H9 (cell line): Measurements from ENCODE around the gene PREX1. TPM values are rescaled to one million over a fixed set of nuclear protein-coding genes. Genes with fewer than 3 reads are reported as not detected.

Experiments used
- DNase-seq: peaks from one replicate; pipeline ENCODE4 v3.0.0-alpha.2; 2017
- H2AFZ ChIP-seq: one replicate; pipeline ENCODE4 v1.6.1; 2013; ENCODE audit warnings: mild to moderate bottlenecking, low read length, control low read depth, moderate library complexity
- H2AK5ac ChIP-seq: 2 replicates; pipeline ENCODE4 v1.6.1; 2013; ENCODE audit warnings: low read length, control low read depth, mixed read lengths; ENCODE audit not compliant: insufficient read length
- H2BK120ac ChIP-seq: one replicate; pipeline ENCODE4 v1.6.1; 2013; ENCODE audit warnings: low read depth, mild to moderate bottlenecking, low read length, control low read depth, inconsistent platforms; ENCODE audit not compliant: poor library complexity, severe bottlenecking
- H2BK12ac ChIP-seq: 2 replicates; pipeline ENCODE4 v1.6.1; 2013; ENCODE audit warnings: low read length, control low read depth, mixed read lengths, low read depth; ENCODE audit not compliant: insufficient read length
- H2BK15ac ChIP-seq: 2 replicates; pipeline ENCODE4 v1.6.1; 2013; ENCODE audit warnings: low read depth, low read length, control low read depth
- H2BK20ac ChIP-seq: one replicate; pipeline ENCODE4 v1.6.1; 2013; ENCODE audit warnings: low read depth, mild to moderate bottlenecking, low read length, control low read depth, inconsistent platforms; ENCODE audit not compliant: poor library complexity, severe bottlenecking
- H2BK5ac ChIP-seq: 2 replicates; pipeline ENCODE4 v1.6.1; 2013; ENCODE audit warnings: low read length, control low read depth, mixed read lengths; ENCODE audit not compliant: insufficient read length
- H3K14ac ChIP-seq: 2 replicates; pipeline ENCODE4 v1.6.1; 2013; ENCODE audit warnings: low read length, control low read depth; ENCODE audit not compliant: insufficient read depth
- H3K18ac ChIP-seq: 2 replicates; pipeline ENCODE4 v1.6.1; 2013; ENCODE audit warnings: low read depth, mild to moderate bottlenecking, mixed read lengths, low read length, control low read depth; ENCODE audit not compliant: insufficient read length
- H3K23ac ChIP-seq: 2 replicates; pipeline ENCODE4 v1.6.1; 2013; ENCODE audit warnings: low read length, control low read depth, mixed read lengths, low read depth; ENCODE audit not compliant: insufficient read length
- H3K23me2 ChIP-seq: 2 replicates; pipeline ENCODE4 v1.6.1; 2013; ENCODE audit warnings: low read depth, mild to moderate bottlenecking, mixed read lengths, low read length, control low read depth; ENCODE audit not compliant: insufficient read length, poor library complexity, severe bottlenecking
- H3K27ac ChIP-seq: 2 replicates; pipeline ENCODE4 v1.5.1; 2013; ENCODE audit warnings: low read length, control low read depth, mixed read lengths, low read depth; ENCODE audit not compliant: insufficient read length
- H3K27me3 ChIP-seq: 2 replicates; pipeline ENCODE4 v1.6.1; 2013; ENCODE audit warnings: low read length, control low read depth, inconsistent platforms; ENCODE audit not compliant: insufficient read depth
- H3K4ac ChIP-seq: 2 replicates; pipeline ENCODE4 v1.6.1; 2013; ENCODE audit warnings: low read depth, mild to moderate bottlenecking, control low read depth, inconsistent platforms, low read length, moderate library complexity
- H3K4me1 ChIP-seq: 2 replicates; pipeline ENCODE4 v1.6.1; 2013; ENCODE audit warnings: low read length, control low read depth, inconsistent platforms; ENCODE audit not compliant: insufficient read depth
- H3K4me2 ChIP-seq: 2 replicates; pipeline ENCODE4 v1.6.1; 2013; ENCODE audit warnings: low read length, control low read depth, mixed read lengths; ENCODE audit not compliant: insufficient read length, insufficient read depth
- H3K56ac ChIP-seq: 2 replicates; pipeline ENCODE4 v1.6.1; 2013; ENCODE audit warnings: low read depth, mild to moderate bottlenecking, mixed read lengths, low read length, control low read depth; ENCODE audit not compliant: insufficient read length
- H3K79me1 ChIP-seq: 2 replicates; pipeline ENCODE4 v1.6.1; 2013; ENCODE audit warnings: low read depth, mild to moderate bottlenecking, moderate library complexity, low read length, control low read depth, inconsistent platforms; ENCODE audit not compliant: insufficient read depth, poor library complexity, severe bottlenecking
- H3K79me2 ChIP-seq: 2 replicates; pipeline ENCODE4 v1.6.1; 2013; ENCODE audit warnings: low read length, control low read depth, inconsistent platforms; ENCODE audit not compliant: insufficient read depth
- H3K9ac ChIP-seq: 2 replicates; pipeline ENCODE4 v1.6.1; 2013; ENCODE audit warnings: low read length, control low read depth, mixed read lengths; ENCODE audit not compliant: insufficient read length; ENCODE audit errors: extremely low read depth
- H3K9me3 ChIP-seq: one replicate; pipeline ENCODE4 v1.6.1; 2013; ENCODE audit warnings: low read depth, low read length, inconsistent platforms; ENCODE audit not compliant: control insufficient read depth
- H3T11ph ChIP-seq: one replicate; pipeline ENCODE4 v1.6.1; 2013; ENCODE audit warnings: mild to moderate bottlenecking, low read length, control low read depth, inconsistent platforms
- H4K20me1 ChIP-seq: one replicate; pipeline ENCODE4 v1.6.1; 2013; ENCODE audit not compliant: control insufficient read depth, insufficient read length, insufficient read depth
- H4K5ac ChIP-seq: 2 replicates; pipeline ENCODE4 v1.6.1; 2013; ENCODE audit warnings: low read depth, mild to moderate bottlenecking, mixed read lengths, low read length, control low read depth; ENCODE audit not compliant: insufficient read length
- H4K8ac ChIP-seq: replicated peaks from 2 replicates; pipeline ENCODE4 v1.6.1; 2013; ENCODE audit warnings: low read length, control low read depth, mixed read lengths, low read depth; ENCODE audit not compliant: insufficient read length
- H4K91ac ChIP-seq: 2 replicates; pipeline ENCODE4 v1.6.1; 2013; ENCODE audit warnings: low read depth, mild to moderate bottlenecking, moderate library complexity, mixed read lengths, low read length, control low read depth; ENCODE audit not compliant: insufficient read length
- H3K27ac Mint-ChIP-seq, 3 experiments: 2 replicates in 2 of 3; 3 replicates in 1 of 3; pipeline ENCODE4 v1.8.0; 2020 to 2021; ENCODE audit warnings: mixed read lengths in 3 of 3, mild to moderate bottlenecking in 1 of 3, moderate library complexity in 1 of 3
- H3K27me3 Mint-ChIP-seq: 2 replicates; pipeline ENCODE4 v1.8.0; 2021; ENCODE audit warnings: low read depth, mild to moderate bottlenecking, moderate library complexity, mixed read lengths
- H3K36me3 Mint-ChIP-seq, 3 experiments: 2 replicates in 2 of 3; 3 replicates in 1 of 3; pipeline ENCODE4 v1.8.0; 2020 to 2021; ENCODE audit warnings: low read depth in 3 of 3, mixed read lengths in 3 of 3; ENCODE audit not compliant: insufficient read depth in 1 of 3
- H3K4me1 Mint-ChIP-seq, 2 experiments: 2 replicates each; pipeline ENCODE4 v1.8.0; 2020; ENCODE audit warnings: mixed read lengths in 2 of 2
- H3K4me3 Mint-ChIP-seq, 2 experiments: 2 replicates in 1 of 2; 3 replicates in 1 of 2; pipeline ENCODE4 v1.8.0; 2020 to 2021; ENCODE audit warnings: mild to moderate bottlenecking in 2 of 2, mixed read lengths in 2 of 2, moderate library complexity in 1 of 2
- H3K9me3 Mint-ChIP-seq, 2 experiments: 2 replicates in 1 of 2; 3 replicates in 1 of 2; pipeline ENCODE4 v1.8.0; 2020; ENCODE audit warnings: mild to moderate bottlenecking in 2 of 2, mixed read lengths in 2 of 2, moderate library complexity in 1 of 2
- CTCF ChIP-seq: fragments of 200-600 bp; sonication (generic); conservative IDR thresholded peaks from 3 replicates; pipeline ENCODE4 v1.8.0; 2021; ENCODE audit warnings: antibody characterized with exemption, mild to moderate bottlenecking
- WGBS: extraction: QIAGEN DNeasy Blood & Tissue Kit; methylation state at CpG from one replicate; pipeline ENCODE4 v1.1.7; 2013; ENCODE audit warnings: missing lambda C conversion rate, low lambda C conversion rate, mixed read lengths; ENCODE audit not compliant: insufficient read length; ENCODE audit errors: extremely low coverage; 5-methylcytosine and 5-hydroxymethylcytosine counted together
- total RNA-seq: library from RNA; stranded (reverse); gene quantifications from 2 replicates; pipeline ENCODE4 v1.2.1, GENCODE V29; 2021

PREX1 gene
- total RNA-seq, 1 experiment from 2014 or later: 6.6 TPM

GRCh38 chr20:48631114-48632016, 196.4 kb downstream of the PREX1 start:
- no peak overlapping the region for H3K4ac ChIP-seq
- H3T11ph ChIP-seq: no peak overlapping the region
- no peak overlapping the region for H3K9ac ChIP-seq
- no peaks in the 10 kb centered on the region; the same call in 1 of the 2 replicates for H3K27me3 ChIP-seq
- no peaks in the 10 kb centered on the region for H3K79me1 ChIP-seq
- no CpG with 5 or more reads among the region's 16 CpGs for WGBS
- Mint-ChIP-seq H3K4me1 (peaks cover 5 to 10% of the 10 kb centered on the region in 2 experiments), H3K36me3 (no peaks in the 10 kb centered on the region; a peak in 2 of 7 replicates), H3K27me3 (no peaks in the 10 kb centered on the region), H3K9me3 (no peaks in the 10 kb centered on the region; a peak in 1 of 5 replicates), H3K4me3 (no peak overlapping the region; a peak in 1 of 5 replicates), H3K27ac (peak overlapping the region in 1 of 3 experiments; percentile 79; a peak in 1 of 7 replicates)
- H2AFZ ChIP-seq: no peak overlapping the region
- no peak overlapping the region for H3K4me2 ChIP-seq
- H2BK12ac ChIP-seq: no peak overlapping the region
- H3K18ac ChIP-seq: no peak overlapping the region
- H4K91ac ChIP-seq: no peak overlapping the region
- no peak overlapping the region for H3K23ac ChIP-seq
- no peaks in the 10 kb centered on the region for H3K79me2 ChIP-seq
- H2BK20ac ChIP-seq: no peak overlapping the region
- H3K27ac ChIP-seq: no peak overlapping the region
- H3K23me2 ChIP-seq: no peaks in the 10 kb centered on the region
- H2BK5ac ChIP-seq: no peak overlapping the region
- H3K56ac ChIP-seq: no peak overlapping the region
- no peaks in the 10 kb centered on the region for H3K4me1 ChIP-seq
- no peak overlapping the region for H2BK15ac ChIP-seq
- H4K5ac ChIP-seq: no peak overlapping the region
- no peak overlapping the region for H2BK120ac ChIP-seq
- no peak; the same call in 2 of the 3 replicates for TF ChIP-seq CTCF
- no peak overlapping the region for H2AK5ac ChIP-seq
- peaks cover 3% of the 10 kb centered on the region for H4K20me1 ChIP-seq
- DNase-seq: no peak
- no peak overlapping the region for H3K14ac ChIP-seq
- no peaks in the 10 kb centered on the region for H3K9me3 ChIP-seq
- H4K8ac ChIP-seq: no peak overlapping the region
